Neural progenitor cell (in vitro differentiated cells): Measurements from ENCODE around the gene FLT4. TPM values are rescaled to one million over a fixed set of nuclear protein-coding genes. Genes with fewer than 3 reads are reported as not detected.
A peak's percentile ranks its signal among the peaks of the same experiment; 100 is the strongest.
"Not testable (repeated sequence)": the region's sequence is repeated elsewhere in the genome, so short reads cannot be mapped to it uniquely, and the experiment has no call there.

ENCODE experiments used
- DNase-seq: peaks from one replicate; pipeline ENCODE4 v3.0.0-alpha.2; 2016; ENCODE audit warnings: low spot score
- H2AFZ ChIP-seq: fragments of 200-600 bp; sonication (generic); replicated peaks from 2 replicates; pipeline ENCODE4 v1.6.1; 2016; ENCODE audit warnings: antibody characterized with exemption
- H3F3A ChIP-seq: fragments of 200-600 bp; sonication (generic); 2 replicates; pipeline ENCODE4 v1.6.1; 2016; ENCODE audit warnings: antibody characterized with exemption, low read depth
- H3K27ac ChIP-seq: fragments of 200-600 bp; sonication (generic); 2 replicates; pipeline ENCODE4 v1.5.1; 2016; ENCODE audit warnings: mild to moderate bottlenecking
- H3K27me3 ChIP-seq: fragments of 200-600 bp; sonication (generic); 2 replicates; pipeline ENCODE4 v1.6.1; 2016; ENCODE audit warnings: mild to moderate bottlenecking, moderate library complexity
- H3K36me3 ChIP-seq: fragments of 200-600 bp; sonication (generic); 2 replicates; pipeline ENCODE4 v1.5.1; 2016
- H3K4me1 ChIP-seq: fragments of 200-600 bp; sonication (generic); 2 replicates; pipeline ENCODE4 v1.6.1; 2016; ENCODE audit warnings: mixed run types
- H3K4me2 ChIP-seq: fragments of 200-600 bp; sonication (generic); 2 replicates; pipeline ENCODE4 v1.6.1; 2016
- H3K4me3 ChIP-seq: fragments of 200-600 bp; sonication (generic); 2 replicates; pipeline ENCODE4 v1.5.1; 2016
- H3K79me2 ChIP-seq: fragments of 200-600 bp; sonication (generic); 2 replicates; pipeline ENCODE4 v1.6.1; 2016; ENCODE audit warnings: low read depth
- H3K9ac ChIP-seq: fragments of 200-600 bp; sonication (generic); 2 replicates; pipeline ENCODE4 v1.6.1; 2016
- H3K9me3 ChIP-seq: fragments of 200-600 bp; sonication (generic); 2 replicates; pipeline ENCODE4 v1.5.1; 2016; ENCODE audit warnings: low read depth
- H4K20me1 ChIP-seq: fragments of 200-600 bp; sonication (generic); 2 replicates; pipeline ENCODE4 v1.6.1; 2016; ENCODE audit warnings: low read depth
- H3K27ac Mint-ChIP-seq: 3 replicates; pipeline ENCODE4 v1.8.0; 2021; ENCODE audit warnings: mixed read lengths
- H3K27me3 Mint-ChIP-seq: 2 replicates; pipeline ENCODE4 v1.8.0; 2022; ENCODE audit warnings: low read depth, mild to moderate bottlenecking, inconsistent platforms, moderate library complexity, mixed read lengths; ENCODE audit not compliant: insufficient read depth
- H3K36me3 Mint-ChIP-seq: 3 replicates; pipeline ENCODE4 v1.8.0; 2021; ENCODE audit warnings: mixed read lengths
- H3K4me1 Mint-ChIP-seq: 3 replicates; pipeline ENCODE4 v1.8.0; 2021; ENCODE audit warnings: mixed read lengths
- H3K4me3 Mint-ChIP-seq: 3 replicates; pipeline ENCODE4 v1.8.0; 2021; ENCODE audit warnings: mild to moderate bottlenecking, moderate library complexity, mixed read lengths
- H3K9me3 Mint-ChIP-seq: 3 replicates; pipeline ENCODE4 v1.8.0; 2020; ENCODE audit warnings: mixed read lengths
- CTCF ChIP-seq: fragments of 200-600 bp; sonication (generic); IDR thresholded peaks from 2 replicates; pipeline ENCODE4 v1.5.1; 2017; ENCODE audit warnings: antibody characterized with exemption, mild to moderate bottlenecking
- EZH2 ChIP-seq: fragments of 200-600 bp; sonication (generic); IDR thresholded peaks from 2 replicates; pipeline ENCODE4 v1.6.1; 2017; ENCODE audit warnings: antibody characterized with exemption, mild to moderate bottlenecking, moderate library complexity
- EZH2phosphoT487 ChIP-seq: fragments of 200-600 bp; sonication (generic); IDR thresholded peaks from 2 replicates; pipeline ENCODE4 v1.6.1; 2017; ENCODE audit warnings: antibody characterized with exemption
- total RNA-seq: library from RNA; depleted of rRNA; stranded (reverse); fragments of >200 nt; gene quantifications from 2 replicates; pipeline ENCODE4 v1.2.3, GENCODE V29; 2015; ENCODE audit warnings: low replicate concordance

FLT4 gene
- total RNA-seq, 1 donor from 2014 or later, result 2.3 TPM

- Histone ChIP-seq H3K79me2 (no peaks in the 10 kb centered on the region), H3K36me3 (no peaks in the 10 kb centered on the region), H3F3A (no peaks in the 10 kb centered on the region), H3K9me3 (no peaks in the 10 kb centered on the region), H3K4me1 (no peaks in the 10 kb centered on the region), H3K4me3 (no peak overlapping the region), H3K9ac (no peak overlapping the region), H4K20me1 (no peaks in the 10 kb centered on the region), H2AFZ (no peak overlapping the region), H3K4me2 (peak overlapping the region; percentile 61), H3K27me3 (peaks cover 67% of the 10 kb centered on the region), H3K27ac (no peak overlapping the region)
- H3K9me3 Mint-ChIP-seq, result peaks cover 7% of the 10 kb centered on the region
- peaks cover 2% of the 10 kb centered on the region for H3K4me1 Mint-ChIP-seq
- TF ChIP-seq EZH2phosphoT487 (no peak), CTCF (no peak), EZH2 (no peak)
- H3K4me3 Mint-ChIP-seq, result no peak overlapping the region
- no peak for DNase-seq
- no peaks in the 10 kb centered on the region for H3K36me3 Mint-ChIP-seq
- peaks cover 29% of the 10 kb centered on the region for H3K27me3 Mint-ChIP-seq
- H3K27ac Mint-ChIP-seq, result no peak overlapping the region
Measured at GRCh38 chr5:180658774-180659564, 9.6 kb upstream of the FLT4 start.

- not testable (repeated sequence) for H3K4me1 ChIP-seq
Measured at GRCh38 chr5:180655243-180655642, 5.8 kb upstream of the FLT4 start.

GRCh38 chr5:180652771-180653170, 3.4 kb upstream of the FLT4 start:
- no peak overlapping the region for H3K9ac ChIP-seq
- DNase-seq, result no peak
- no peak overlapping the region for H3K27ac ChIP-seq
- no peaks in the 10 kb centered on the region for H3F3A ChIP-seq
- no peaks in the 10 kb centered on the region for H3K36me3 ChIP-seq
- Mint-ChIP-seq H3K27ac (no peak overlapping the region), H3K9me3 (peaks cover 3% of the 10 kb centered on the region), H3K4me1 (peaks cover 16% of the 10 kb centered on the region), H3K36me3 (no peaks in the 10 kb centered on the region), H3K4me3 (no peak overlapping the region), H3K27me3 (peaks cover 42% of the 10 kb centered on the region)
- H3K4me3 ChIP-seq, result no peak overlapping the region
- H3K27me3 ChIP-seq, result peaks cover 81% of the 10 kb centered on the region
- H3K4me1 ChIP-seq, result peaks cover 4% of the 10 kb centered on the region
- H3K9me3 ChIP-seq, result no peaks in the 10 kb centered on the region
- H3K4me2 ChIP-seq, result no peak overlapping the region
- H3K79me2 ChIP-seq, result no peaks in the 10 kb centered on the region
- H2AFZ ChIP-seq, result no peak overlapping the region
- TF ChIP-seq EZH2 (no peak), CTCF (no peak), EZH2phosphoT487 (no peak)
- peaks cover 12% of the 10 kb centered on the region for H4K20me1 ChIP-seq

More at GRCh38 chr5:180655243-180655642, 5.8 kb upstream of the FLT4 start:
- not testable (repeated sequence) for H3K9me3 ChIP-seq, H3K79me2 ChIP-seq, H3K4me2 ChIP-seq, H2AFZ ChIP-seq, H3K4me3 Mint-ChIP-seq, H3K36me3 ChIP-seq, H3K27ac Mint-ChIP-seq, H3F3A ChIP-seq, H3K4me1 Mint-ChIP-seq, H3K4me3 ChIP-seq, H3K9me3 Mint-ChIP-seq, DNase-seq, H3K9ac ChIP-seq, H4K20me1 ChIP-seq, H3K27ac ChIP-seq, H3K36me3 Mint-ChIP-seq
- peaks cover 36% of the 10 kb centered on the region for H3K27me3 Mint-ChIP-seq
- H3K27me3 ChIP-seq, result peaks cover 81% of the 10 kb centered on the region

GRCh38 chr5:180652346-180652745, 2.9 kb upstream of the FLT4 start:
- Histone ChIP-seq H3K27me3 (peaks cover 82% of the 10 kb centered on the region), H3K9me3 (no peaks in the 10 kb centered on the region), H3K79me2 (no peaks in the 10 kb centered on the region), H3K4me2 (no peak overlapping the region), H2AFZ (no peak overlapping the region), H3K4me3 (no peak overlapping the region), H3K4me1 (peaks cover 4% of the 10 kb centered on the region), H3K36me3 (no peaks in the 10 kb centered on the region), H4K20me1 (peaks cover 12% of the 10 kb centered on the region), H3F3A (no peaks in the 10 kb centered on the region), H3K27ac (no peak overlapping the region), H3K9ac (no peak overlapping the region)
- H3K4me1 Mint-ChIP-seq, result peaks cover 16% of the 10 kb centered on the region
- H3K27me3 Mint-ChIP-seq, result peaks cover 47% of the 10 kb centered on the region
- no peaks in the 10 kb centered on the region for H3K36me3 Mint-ChIP-seq
- no peak overlapping the region for H3K27ac Mint-ChIP-seq
- DNase-seq, result no peak
- no peak for TF ChIP-seq EZH2phosphoT487
- no peak for TF ChIP-seq CTCF
- H3K4me3 Mint-ChIP-seq, result no peak overlapping the region
- H3K9me3 Mint-ChIP-seq, result peaks cover 3% of the 10 kb centered on the region
